Keratinocyte (primary cell): ENCODE data around the gene CIBAR2.

Experiments
- EZH2 ChIP-seq: IDR thresholded peaks from one replicate; pipeline ENCODE4 v1.6.1; 2012; ENCODE audit warnings: inconsistent platforms, mild to moderate bottlenecking, low read length, moderate library complexity
- TF ChIP-seq, protein P1 (sequence below), 3 experiments: IDR thresholded peaks in 1 of 3; conservative IDR thresholded peaks in 1 of 3; optimal IDR thresholded peaks in 1 of 3; 2 replicates in 2 of 3; 3 replicates in 1 of 3; pipeline versions ENCODE3 to v1.5.1; 2011; ENCODE audit warnings: low read length in 3 of 3, mild to moderate bottlenecking in 3 of 3, moderate library complexity in 2 of 3, control low read depth in 1 of 3, inconsistent platforms in 1 of 3; ENCODE audit not compliant: insufficient read depth in 2 of 3; ENCODE audit errors: extremely low read depth in 1 of 3

DNA sequence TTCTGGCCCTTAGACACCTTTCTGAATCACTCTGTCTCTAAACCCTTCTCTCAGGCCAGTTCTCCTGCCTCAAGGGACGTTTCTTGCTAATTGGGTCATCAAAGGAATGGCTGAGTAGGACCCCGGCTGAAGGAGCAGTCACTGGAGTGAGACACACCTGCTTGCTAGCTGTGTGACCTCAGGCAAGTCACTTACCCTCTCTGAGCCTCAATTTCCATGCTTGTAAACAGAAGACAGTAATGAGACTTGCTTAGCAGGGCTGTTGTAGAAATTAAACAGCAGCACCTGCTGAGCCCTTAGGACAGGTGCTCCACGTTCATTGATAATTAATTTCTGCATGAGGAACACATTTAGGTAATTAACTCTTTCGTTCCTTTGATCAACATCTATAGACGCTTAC, 6.8 kb downstream of the CIBAR2 start:
- TF ChIP-seq, protein P1, sequence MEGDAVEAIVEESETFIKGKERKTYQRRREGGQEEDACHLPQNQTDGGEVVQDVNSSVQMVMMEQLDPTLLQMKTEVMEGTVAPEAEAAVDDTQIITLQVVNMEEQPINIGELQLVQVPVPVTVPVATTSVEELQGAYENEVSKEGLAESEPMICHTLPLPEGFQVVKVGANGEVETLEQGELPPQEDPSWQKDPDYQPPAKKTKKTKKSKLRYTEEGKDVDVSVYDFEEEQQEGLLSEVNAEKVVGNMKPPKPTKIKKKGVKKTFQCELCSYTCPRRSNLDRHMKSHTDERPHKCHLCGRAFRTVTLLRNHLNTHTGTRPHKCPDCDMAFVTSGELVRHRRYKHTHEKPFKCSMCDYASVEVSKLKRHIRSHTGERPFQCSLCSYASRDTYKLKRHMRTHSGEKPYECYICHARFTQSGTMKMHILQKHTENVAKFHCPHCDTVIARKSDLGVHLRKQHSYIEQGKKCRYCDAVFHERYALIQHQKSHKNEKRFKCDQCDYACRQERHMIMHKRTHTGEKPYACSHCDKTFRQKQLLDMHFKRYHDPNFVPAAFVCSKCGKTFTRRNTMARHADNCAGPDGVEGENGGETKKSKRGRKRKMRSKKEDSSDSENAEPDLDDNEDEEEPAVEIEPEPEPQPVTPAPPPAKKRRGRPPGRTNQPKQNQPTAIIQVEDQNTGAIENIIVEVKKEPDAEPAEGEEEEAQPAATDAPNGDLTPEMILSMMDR (optimal IDR thresholded peaks at IDR 0.05 in 1 of 3, IDR thresholded peaks at IDR 0.05 in 1 of 3, conservative IDR thresholded peaks at IDR 0.05 in 1 of 3; ENCODE audit: extremely low read depth in 1 of 3, insufficient read depth in 2 of 3, low read length in 3 of 3) = no peak
- TF ChIP-seq EZH2 = no peak
